GM23338 (cell line): Measurements from ENCODE around the gene UCMA. TPM values are rescaled to one million over a fixed set of nuclear protein-coding genes. Genes with fewer than 3 reads are reported as not detected.

Experiments
- ATAC-seq: fragments of 200-7000 bp; cut with Tn5 transposase; 3 replicates; pipeline ENCODE4 v1.9.1; 2020
- DNase-seq: peaks from one replicate; pipeline ENCODE4 v3.0.0-alpha.2; 2015; ENCODE audit warnings: low spot score
- H2AFZ ChIP-seq: fragments of 200-600 bp; sonication (generic); 2 replicates; pipeline ENCODE4 v1.8.0; 2016; ENCODE audit warnings: antibody characterized with exemption, mild to moderate bottlenecking, moderate library complexity
- H3F3A ChIP-seq: fragments of 200-600 bp; sonication (generic); replicated peaks from 2 replicates; pipeline ENCODE4 v1.8.0; 2017; ENCODE audit warnings: antibody characterized with exemption, mixed run types, low read depth
- H3K27ac ChIP-seq: fragments of 200-600 bp; sonication (generic); 2 replicates; pipeline ENCODE4 v1.6.1; 2016; ENCODE audit warnings: low read depth
- H3K27me3 ChIP-seq: fragments of 200-600 bp; sonication (generic); 2 replicates; pipeline ENCODE4 v1.8.0; 2016; ENCODE audit warnings: mild to moderate bottlenecking, mixed run types, moderate library complexity; ENCODE audit not compliant: insufficient read depth
- H3K36me3 ChIP-seq: fragments of 200-600 bp; sonication (generic); 2 replicates; pipeline ENCODE4 v1.8.0; 2016; ENCODE audit warnings: mild to moderate bottlenecking; ENCODE audit not compliant: insufficient read depth
- H3K4me1 ChIP-seq: fragments of 200-600 bp; sonication (generic); 2 replicates; pipeline ENCODE4 v1.8.0; 2016; ENCODE audit warnings: mild to moderate bottlenecking, moderate library complexity; ENCODE audit not compliant: insufficient read depth
- H3K4me2 ChIP-seq: fragments of 200-600 bp; sonication (generic); 2 replicates; pipeline ENCODE4 v1.7.1; 2017; ENCODE audit warnings: mixed run types
- H3K4me3 ChIP-seq: fragments of 200-600 bp; sonication (generic); 2 replicates; pipeline ENCODE4 v1.6.1; 2016; ENCODE audit warnings: mixed run types
- H3K79me2 ChIP-seq: fragments of 200-600 bp; sonication (generic); replicated peaks from 2 replicates; pipeline ENCODE4 v1.8.0; 2017; ENCODE audit warnings: mild to moderate bottlenecking; ENCODE audit not compliant: insufficient read depth
- H3K9me2 ChIP-seq: fragments of 200-600 bp; sonication (generic); 2 replicates; pipeline ENCODE4 v1.8.0; 2017; ENCODE audit not compliant: insufficient read depth
- H4K20me1 ChIP-seq: fragments of 200-600 bp; sonication (generic); replicated peaks from 2 replicates; pipeline ENCODE4 v1.8.0; 2017; ENCODE audit warnings: mild to moderate bottlenecking; ENCODE audit not compliant: insufficient read depth
- H3K27ac Mint-ChIP-seq: 2 replicates; pipeline ENCODE4 v1.8.0; 2020; ENCODE audit warnings: inconsistent platforms, mild to moderate bottlenecking, moderate library complexity, mixed read lengths
- H3K27me3 Mint-ChIP-seq: 3 replicates; pipeline ENCODE4 v1.8.0; 2022; ENCODE audit warnings: low read depth, mild to moderate bottlenecking, moderate library complexity, mixed read lengths, inconsistent platforms; ENCODE audit not compliant: insufficient read depth, poor library complexity
- H3K36me3 Mint-ChIP-seq: 3 replicates; pipeline ENCODE4 v1.8.0; 2021; ENCODE audit warnings: low read depth, mild to moderate bottlenecking, inconsistent platforms, moderate library complexity, mixed read lengths
- H3K4me1 Mint-ChIP-seq: 3 replicates; pipeline ENCODE4 v1.8.0; 2020; ENCODE audit warnings: mild to moderate bottlenecking, inconsistent platforms, mixed read lengths
- H3K4me3 Mint-ChIP-seq: 3 replicates; pipeline ENCODE4 v1.8.0; 2021; ENCODE audit warnings: moderate library complexity, mild to moderate bottlenecking, inconsistent platforms, mixed read lengths
- H3K9me3 Mint-ChIP-seq: 3 replicates; pipeline ENCODE4 v1.8.0; 2020; ENCODE audit warnings: moderate library complexity, mild to moderate bottlenecking, inconsistent platforms, mixed read lengths
- CREB1 ChIP-seq: fragments of 250-450 bp; sonication (Bioruptor Pico); IDR thresholded peaks from 2 replicates; pipeline ENCODE4 v1.5.0; 2020; ENCODE audit warnings: low read depth, mild to moderate bottlenecking, moderate library complexity
- CTCF ChIP-seq, 2 experiments: fragments of 200-600 bp in 1 of 2; sonication (generic) in 1 of 2; conservative IDR thresholded peaks; 2 replicates each; pipeline versions ENCODE4 v1.5.1 to v1.6.1; 2016 to 2017; ENCODE audit warnings: antibody characterized with exemption in 2 of 2, low read depth in 2 of 2, mild to moderate bottlenecking in 2 of 2, moderate library complexity in 1 of 2
- ETS1 ChIP-seq: IDR thresholded peaks from 2 replicates; pipeline ENCODE4 v1.6.1; 2016; ENCODE audit warnings: antibody characterized with exemption
- EZH2 ChIP-seq: fragments of 200-600 bp; sonication (generic); IDR thresholded peaks from one replicate; pipeline ENCODE4 v1.8.0; 2017; ENCODE audit warnings: antibody characterized with exemption, mild to moderate bottlenecking, low read depth; ENCODE audit not compliant: unreplicated experiment
- EZH2phosphoT487 ChIP-seq: fragments of 200-600 bp; sonication (generic); IDR thresholded peaks from one replicate; pipeline ENCODE4 v1.8.1; 2018; ENCODE audit warnings: antibody characterized with exemption; ENCODE audit not compliant: unreplicated experiment
- NANOG ChIP-seq: IDR thresholded peaks from 2 replicates; pipeline ENCODE4 v1.6.1; 2016; ENCODE audit warnings: antibody characterized with exemption, borderline replicate concordance
- POLR2AphosphoS5 ChIP-seq: IDR thresholded peaks from 2 replicates; pipeline ENCODE4 v1.6.1; 2016; ENCODE audit warnings: antibody characterized with exemption, low read depth
- REST ChIP-seq: IDR thresholded peaks from one replicate; pipeline ENCODE4 v1.6.1; 2018; ENCODE audit warnings: antibody characterized with exemption; ENCODE audit not compliant: unreplicated experiment
- STAT1 ChIP-seq: IDR thresholded peaks from one replicate; pipeline ENCODE4 v1.6.1; 2016; ENCODE audit warnings: antibody characterized with exemption; ENCODE audit not compliant: unreplicated experiment
- ZNF114 ChIP-seq: fragments of 250-450 bp; sonication (Bioruptor Pico); IDR thresholded peaks from 2 replicates; pipeline ENCODE4 v1.5.0; 2020; ENCODE audit warnings: mild to moderate bottlenecking, moderate library complexity
- ZNF331 ChIP-seq: fragments of 250-450 bp; sonication (Bioruptor Pico); IDR thresholded peaks from 2 replicates; pipeline ENCODE4 v1.5.0; 2020; ENCODE audit warnings: low read depth, mild to moderate bottlenecking, moderate library complexity
- ZNF462 ChIP-seq: fragments of 250-450 bp; sonication (Bioruptor Pico); IDR thresholded peaks from 2 replicates; pipeline ENCODE4 v1.5.0; 2020; ENCODE audit warnings: mild to moderate bottlenecking, moderate library complexity
- polyA plus RNA-seq: library from polyadenylated mRNA; unstranded; fragments of >200 nt; fragmentation: Nextera tagmentation; extraction: Ambion mirVana; gene quantifications from 2 replicates; pipeline ENCODE4 v1.2.1, GENCODE V29; 2016
- total RNA-seq: library from RNA; depleted of rRNA; stranded (reverse); fragments of >200 nt; shearing (Covaris generic); gene quantifications from 2 replicates; pipeline ENCODE4 v1.2.3, GENCODE V29; 2014

The UCMA gene
- total and polyA plus RNA-seq, 2 experiments from 2014 or later, result 12.7 to 16.7 TPM

- Histone ChIP-seq H4K20me1 (peaks cover 3% of the 10 kb centered on the region; the same call in 1 of the 2 replicates), H3F3A (no peaks in the 10 kb centered on the region), H3K9me2 (no peaks in the 10 kb centered on the region), H3K27me3 (no peaks in the 10 kb centered on the region), H3K27ac (no peak overlapping the region), H3K4me3 (no peak overlapping the region), H3K4me2 (no peak overlapping the region), H3K4me1 (no peaks in the 10 kb centered on the region), H3K79me2 (no peaks in the 10 kb centered on the region), H3K36me3 (peaks cover 72% of the 10 kb centered on the region), H2AFZ (no peak overlapping the region)
- no peak overlapping the region for H3K4me3 Mint-ChIP-seq
- ATAC-seq, result no peak
- H3K27ac Mint-ChIP-seq, result no peak overlapping the region
- no peaks in the 10 kb centered on the region for H3K4me1 Mint-ChIP-seq
- peaks cover 4% of the 10 kb centered on the region for H3K27me3 Mint-ChIP-seq
- TF ChIP-seq EZH2phosphoT487 (no peak), STAT1 (no peak), ZNF462 (CRISPR knock-in tag) (no peak), POLR2AphosphoS5 (no peak), ZNF331 (CRISPR knock-in tag) (no peak), ZNF114 (CRISPR knock-in tag) (no peak), ETS1 (no peak), CREB1 (CRISPR knock-in tag) (no peak), REST (no peak), NANOG (no peak), EZH2 (no peak), CTCF (conservative IDR thresholded peaks at IDR 0.05; ENCODE audit: low read depth in 2 of 2) (no peak)
- H3K36me3 Mint-ChIP-seq, result peaks cover 93% of the 10 kb centered on the region
- DNase-seq, result no peak
- no peaks in the 10 kb centered on the region for H3K9me3 Mint-ChIP-seq
These were observed 40.5 kb downstream of the UCMA start for GRCh38 chr10:13193637-13194036.
